Adrenal gland (tissue), 5 donors: ENCODE measurements around the gene PMF1.

Source experiments
- CTCF ChIP-seq, 6 experiments: fragments of 450-650 bp in 4 of 6; fragments of 200-600 bp in 2 of 6; sonication (generic) in 1 of 6; IDR thresholded peaks; 1 replicate in 5 of 6; 2 replicates in 1 of 6; pipeline versions ENCODE4 v1.5.1 to v1.8.0; 2016 to 2021; ENCODE audit warnings: antibody characterized with exemption in 6 of 6, mild to moderate bottlenecking in 2 of 6, moderate library complexity in 1 of 6
- POLR2A ChIP-seq, 2 donors: fragments of 450-650 bp; IDR thresholded peaks; one replicate each; pipeline ENCODE4 v1.6.1; 2017; ENCODE audit warnings: antibody characterized with exemption in 2 of 2, mild to moderate bottlenecking in 2 of 2, moderate library complexity in 1 of 2
- donor health status: DM: no; HTN: no; CAD: no.

DNA sequence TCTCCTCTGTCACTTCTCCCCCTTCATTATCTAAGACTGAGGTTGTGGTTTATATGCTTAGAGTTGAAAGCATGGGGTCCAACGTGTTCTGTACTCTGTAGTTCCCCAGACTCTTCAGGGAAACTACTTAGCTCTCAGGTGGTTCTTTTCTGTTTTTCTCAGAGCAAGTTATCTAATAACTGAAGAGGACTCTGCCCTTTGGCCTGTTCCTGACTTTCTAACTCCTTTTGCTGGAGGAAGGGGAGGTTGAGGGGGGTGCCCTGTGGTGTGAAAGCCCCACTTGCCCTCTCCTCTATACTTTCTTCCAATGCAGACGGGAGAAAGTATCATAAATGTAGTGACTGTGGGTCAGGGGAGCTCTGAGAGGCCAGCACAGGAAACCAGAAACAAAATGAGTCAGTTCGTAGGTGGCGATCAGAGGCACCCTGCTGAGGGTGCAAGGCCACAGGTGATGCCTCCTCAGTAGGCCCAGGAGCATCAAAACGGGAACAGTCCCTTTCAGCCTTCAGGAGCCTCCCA lies 13.9 kb upstream of the PMF1 start:
- TF ChIP-seq CTCF (IDR thresholded peaks at IDR 0.05) = no peak
- no peak for TF ChIP-seq POLR2A (IDR thresholded peaks at IDR 0.05)
